ENCODE measurements around the gene KCNQ1. TPM values are rescaled to one million over a fixed set of nuclear protein-coding genes. Genes with fewer than 3 reads are reported as not detected.

KCNQ1 gene
- polyA plus RNA-seq, 1 donor (not counting 4 experiments of a cell fraction or from before 2014, with no cell fraction given): not detected

DNA sequence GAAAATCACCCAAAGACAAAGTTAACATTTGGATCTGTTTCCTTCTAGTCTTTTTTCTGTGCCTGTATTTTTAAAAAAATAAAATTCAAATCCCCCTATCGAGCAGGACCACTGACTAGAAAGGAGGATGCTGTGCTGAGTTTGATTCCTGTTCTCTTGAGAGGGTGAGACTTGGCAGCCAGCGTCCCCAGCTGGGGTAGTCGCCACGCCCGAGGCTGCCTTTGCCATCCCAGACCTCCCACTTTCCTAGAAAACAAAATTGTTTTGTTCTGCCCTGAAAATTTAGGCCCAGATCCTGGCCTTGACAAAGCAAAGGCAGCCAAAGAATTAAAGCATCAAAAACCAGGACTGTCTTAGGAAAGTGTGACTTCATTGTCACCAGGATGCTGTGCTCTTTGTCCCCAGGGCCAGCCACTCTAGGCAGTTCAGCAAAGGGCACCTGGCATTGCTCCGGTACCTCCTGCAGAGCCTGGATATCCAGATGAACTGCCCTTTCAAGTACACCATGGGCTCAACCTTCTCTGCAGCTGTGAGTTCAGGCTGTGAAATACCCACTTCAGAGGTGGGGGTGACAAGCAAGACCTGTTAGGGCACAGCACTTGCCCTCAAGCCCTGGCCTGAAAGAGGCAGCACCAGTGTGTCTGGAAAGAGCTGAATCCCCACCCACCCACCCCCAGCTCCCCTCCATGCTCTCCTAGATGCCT is 210.4 kb downstream of the KCNQ1 start:
- Histone ChIP-seq H3K9me3 (ENCODE audit: control insufficient read depth, low read depth, low read length) (no peaks in the 10 kb centered on the region), H3K9me1 (ENCODE audit: control insufficient read depth, extremely low read depth, insufficient read depth, low read length) (no peaks in the 10 kb centered on the region), H3K27ac (ENCODE audit: control insufficient read depth, insufficient read depth, low read length) (no peak overlapping the region), H3K4me2 (ENCODE audit: control insufficient read depth, extremely low read depth, insufficient read depth, low read depth, low read length) (no peak overlapping the region), H3K36me3 (ENCODE audit: control insufficient read depth in 2 of 2, extremely low read depth in 1 of 2, insufficient read depth in 2 of 2, low read length in 2 of 2) (no peaks in the 10 kb centered on the region), H3K79me2 (ENCODE audit: control insufficient read depth, insufficient read depth, low read length) (no peaks in the 10 kb centered on the region), H2AFZ (ENCODE audit: control insufficient read depth, low read length) (no peak overlapping the region), H3K9ac (ENCODE audit: control insufficient read depth, extremely low read depth, insufficient read depth, low read length) (no peak overlapping the region), H3K27me3 (ENCODE audit: control insufficient read depth, extremely low read depth, insufficient read depth, low read length) (peaks cover 2% of the 10 kb centered on the region), H4K20me1 (ENCODE audit: control insufficient read depth, extremely low read depth, insufficient read depth, low read length) (no peaks in the 10 kb centered on the region), H3K4me1 (ENCODE audit: control insufficient read depth, extremely low read depth, insufficient read depth, low read length) (no peaks in the 10 kb centered on the region), H3K4me3 (ENCODE audit: control insufficient read depth in 2 of 3, extremely low read depth in 1 of 3, insufficient read depth in 2 of 3, low read depth in 1 of 3, low read length in 3 of 3) (no peak overlapping the region)
- DNase-seq (ENCODE audit: low read depth, low spot score) (no peak), FAIRE-seq (no peak)
- TF ChIP-seq EZH2 (IDR thresholded peaks at IDR 0.05; ENCODE audit: low read length): no peak
- TF ChIP-seq, protein P1, sequence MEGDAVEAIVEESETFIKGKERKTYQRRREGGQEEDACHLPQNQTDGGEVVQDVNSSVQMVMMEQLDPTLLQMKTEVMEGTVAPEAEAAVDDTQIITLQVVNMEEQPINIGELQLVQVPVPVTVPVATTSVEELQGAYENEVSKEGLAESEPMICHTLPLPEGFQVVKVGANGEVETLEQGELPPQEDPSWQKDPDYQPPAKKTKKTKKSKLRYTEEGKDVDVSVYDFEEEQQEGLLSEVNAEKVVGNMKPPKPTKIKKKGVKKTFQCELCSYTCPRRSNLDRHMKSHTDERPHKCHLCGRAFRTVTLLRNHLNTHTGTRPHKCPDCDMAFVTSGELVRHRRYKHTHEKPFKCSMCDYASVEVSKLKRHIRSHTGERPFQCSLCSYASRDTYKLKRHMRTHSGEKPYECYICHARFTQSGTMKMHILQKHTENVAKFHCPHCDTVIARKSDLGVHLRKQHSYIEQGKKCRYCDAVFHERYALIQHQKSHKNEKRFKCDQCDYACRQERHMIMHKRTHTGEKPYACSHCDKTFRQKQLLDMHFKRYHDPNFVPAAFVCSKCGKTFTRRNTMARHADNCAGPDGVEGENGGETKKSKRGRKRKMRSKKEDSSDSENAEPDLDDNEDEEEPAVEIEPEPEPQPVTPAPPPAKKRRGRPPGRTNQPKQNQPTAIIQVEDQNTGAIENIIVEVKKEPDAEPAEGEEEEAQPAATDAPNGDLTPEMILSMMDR (optimal IDR thresholded peaks at IDR 0.05 in 1 of 3, IDR thresholded peaks at IDR 0.05 in 1 of 3, conservative IDR thresholded peaks at IDR 0.05 in 1 of 3; ENCODE audit: extremely low read depth in 1 of 3, insufficient read depth in 2 of 3, low read length in 3 of 3): no peak
- dilution Hi-C loops (cut with MboI; ENCODE audit: extremely low pct_ligation_motif_present, low sequenced_read_pairs): no loop called here

DNA sequence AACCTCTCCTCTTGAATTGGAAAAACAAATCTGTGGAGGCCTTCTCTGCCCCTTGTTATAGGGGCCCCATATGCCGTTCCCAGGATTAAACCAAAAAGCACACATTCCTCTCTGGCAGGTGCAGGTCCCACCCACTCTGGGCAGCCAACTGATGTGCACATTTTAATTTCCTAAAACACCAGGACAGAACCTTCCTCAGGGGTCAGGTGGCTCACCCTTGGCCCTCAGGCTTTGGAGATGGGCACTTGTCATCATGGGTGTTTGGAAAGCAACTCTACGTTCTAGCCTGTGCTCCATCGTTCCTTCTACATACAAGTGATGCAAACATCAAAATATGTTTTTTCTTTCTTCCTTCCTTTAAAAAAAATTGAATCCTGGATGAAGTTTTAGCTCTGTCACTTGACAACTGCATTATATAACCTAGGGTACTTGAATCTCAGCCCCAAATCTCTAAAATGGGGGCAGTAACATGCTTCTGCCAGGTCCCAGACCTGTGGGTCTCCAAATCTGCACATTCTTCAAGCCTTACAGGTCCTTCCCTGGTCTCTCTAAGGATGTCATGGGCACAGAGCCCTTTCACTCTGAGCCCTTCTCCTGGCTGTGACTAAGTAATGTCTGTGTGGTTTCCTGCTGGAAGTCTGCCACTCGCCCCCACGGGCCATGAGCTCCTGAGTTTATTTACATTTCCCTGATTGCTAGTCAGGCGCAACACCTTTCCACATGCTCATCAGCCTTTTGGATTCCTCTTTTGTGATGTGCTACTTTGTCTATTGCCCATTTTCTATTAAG is 211.2 kb downstream of the KCNQ1 start:
- Histone ChIP-seq H3K9ac (ENCODE audit: control insufficient read depth, extremely low read depth, insufficient read depth, low read length) (no peak overlapping the region), H3K4me2 (ENCODE audit: control insufficient read depth, extremely low read depth, insufficient read depth, low read depth, low read length) (no peak overlapping the region), H3K36me3 (ENCODE audit: control insufficient read depth in 2 of 2, extremely low read depth in 1 of 2, insufficient read depth in 2 of 2, low read length in 2 of 2) (no peaks in the 10 kb centered on the region), H4K20me1 (ENCODE audit: control insufficient read depth, extremely low read depth, insufficient read depth, low read length) (no peaks in the 10 kb centered on the region), H3K79me2 (ENCODE audit: control insufficient read depth, insufficient read depth, low read length) (no peaks in the 10 kb centered on the region), H3K4me3 (ENCODE audit: control insufficient read depth in 2 of 3, extremely low read depth in 1 of 3, insufficient read depth in 2 of 3, low read depth in 1 of 3, low read length in 3 of 3) (no peak overlapping the region), H3K27ac (ENCODE audit: control insufficient read depth, insufficient read depth, low read length) (no peak overlapping the region), H2AFZ (ENCODE audit: control insufficient read depth, low read length) (no peak overlapping the region), H3K27me3 (ENCODE audit: control insufficient read depth, extremely low read depth, insufficient read depth, low read length) (peaks cover 2% of the 10 kb centered on the region), H3K9me3 (ENCODE audit: control insufficient read depth, low read depth, low read length) (peaks cover 4% of the 10 kb centered on the region), H3K4me1 (ENCODE audit: control insufficient read depth, extremely low read depth, insufficient read depth, low read length) (no peaks in the 10 kb centered on the region), H3K9me1 (ENCODE audit: control insufficient read depth, extremely low read depth, insufficient read depth, low read length) (no peaks in the 10 kb centered on the region)
- no peak for FAIRE-seq
- DNase-seq (ENCODE audit: low read depth, low spot score): no peak
- no peak for TF ChIP-seq EZH2 (IDR thresholded peaks at IDR 0.05; ENCODE audit: low read length)
- TF ChIP-seq, protein P1 (optimal IDR thresholded peaks at IDR 0.05 in 1 of 3, IDR thresholded peaks at IDR 0.05 in 1 of 3, conservative IDR thresholded peaks at IDR 0.05 in 1 of 3; ENCODE audit: extremely low read depth in 1 of 3, insufficient read depth in 2 of 3, low read length in 3 of 3): no peak
- dilution Hi-C loops (cut with MboI; ENCODE audit: extremely low pct_ligation_motif_present, low sequenced_read_pairs): no loop called here

Measured in keratinocyte (primary cell).